GM06990 (cell line): ENCODE measurements around the gene PLAC8.
"Not testable (repeated sequence)": the region's sequence is repeated elsewhere in the genome, so short reads cannot be mapped to it uniquely, and the experiment has no call there.

ENCODE experiments used
- DNase-seq: peaks from one replicate; pipeline ENCODE4 v3.0.0-alpha.2; 2011; ENCODE audit not compliant: insufficient read length; ENCODE audit errors: extremely low read depth
- H3K27me3 ChIP-seq: replicated peaks from 2 replicates; pipeline ENCODE4 v1.6.0; 2011; ENCODE audit warnings: low read length; ENCODE audit not compliant: control insufficient read depth, insufficient read depth
- H3K36me3 ChIP-seq: 2 replicates; pipeline ENCODE4 v1.5.1; 2011; ENCODE audit warnings: low read length; ENCODE audit not compliant: control insufficient read depth, insufficient read depth
- H3K4me3 ChIP-seq: replicated peaks from 2 replicates; pipeline ENCODE4 v1.5.1; 2011; ENCODE audit warnings: low read depth, mild to moderate bottlenecking, control low read depth, low read length
- CTCF ChIP-seq: IDR thresholded peaks from 2 replicates; pipeline ENCODE4 v1.5.1; 2011; ENCODE audit warnings: low read length, control low read depth, mild to moderate bottlenecking, inconsistent platforms; ENCODE audit not compliant: insufficient read depth, poor library complexity, severe bottlenecking

The PLAC8 gene

GRCh38 chr4:83093060-83093640, 21.4 kb downstream of the PLAC8 start:
- H3K36me3 ChIP-seq: peaks cover 13% of the 10 kb centered on the region
- DNase-seq: no peak
- no peak for TF ChIP-seq CTCF
- H3K4me3 ChIP-seq: no peak overlapping the region
- H3K27me3 ChIP-seq: no peaks in the 10 kb centered on the region

DNA sequence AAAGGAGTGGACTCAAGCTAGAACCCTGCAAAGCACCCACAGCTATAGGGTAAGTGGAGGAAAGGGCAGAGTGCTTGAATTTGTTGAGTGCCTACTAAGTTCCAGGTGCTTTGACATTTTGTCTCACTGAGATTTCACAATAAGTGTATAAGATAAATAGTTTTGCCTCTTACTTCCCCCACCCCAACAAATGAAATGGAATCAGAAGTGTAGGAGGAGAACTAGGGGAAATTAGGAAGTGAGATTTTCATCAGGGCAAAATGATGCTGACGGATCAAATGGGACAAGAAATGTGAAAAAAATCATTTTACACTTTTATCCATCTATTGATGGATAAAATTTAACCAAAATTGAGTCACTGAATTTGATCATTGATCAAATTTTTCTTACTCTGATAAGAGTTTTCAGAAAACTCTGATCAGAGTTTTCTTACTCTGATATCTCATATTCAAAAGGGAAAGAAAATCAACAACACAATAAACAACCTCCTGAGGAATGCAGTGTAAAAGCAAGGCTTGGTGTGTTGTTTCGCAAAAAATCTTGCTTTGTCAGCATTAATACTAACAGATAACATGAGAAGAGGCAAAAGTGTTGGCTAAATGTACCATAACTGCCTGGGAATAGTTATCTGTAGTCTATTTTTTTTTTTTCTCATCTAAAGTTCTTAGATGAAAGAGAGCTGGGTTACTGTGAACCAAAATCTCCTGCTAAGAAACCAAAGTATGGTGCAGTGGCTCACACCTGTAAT, 24.9 kb downstream of the PLAC8 start:
- DNase-seq: no peak
- TF ChIP-seq CTCF: no peak
- no peak overlapping the region for H3K4me3 ChIP-seq
- H3K36me3 ChIP-seq: peaks cover 8% of the 10 kb centered on the region
- H3K27me3 ChIP-seq: no peaks in the 10 kb centered on the region

- H3K4me3 ChIP-seq, H3K36me3 ChIP-seq, DNase-seq, H3K27me3 ChIP-seq: not testable (repeated sequence)
These were observed 29.6 kb downstream of the PLAC8 start for GRCh38 chr4:83084956-83085355.

- Histone ChIP-seq H3K36me3 (peaks cover 2% of the 10 kb centered on the region), H3K4me3 (no peak overlapping the region), H3K27me3 (no peaks in the 10 kb centered on the region)
- DNase-seq: peak; percentile 36
- TF ChIP-seq CTCF: no peak
These were observed 30.5 kb downstream of the PLAC8 start for GRCh38 chr4:83083925-83084475.

DNA sequence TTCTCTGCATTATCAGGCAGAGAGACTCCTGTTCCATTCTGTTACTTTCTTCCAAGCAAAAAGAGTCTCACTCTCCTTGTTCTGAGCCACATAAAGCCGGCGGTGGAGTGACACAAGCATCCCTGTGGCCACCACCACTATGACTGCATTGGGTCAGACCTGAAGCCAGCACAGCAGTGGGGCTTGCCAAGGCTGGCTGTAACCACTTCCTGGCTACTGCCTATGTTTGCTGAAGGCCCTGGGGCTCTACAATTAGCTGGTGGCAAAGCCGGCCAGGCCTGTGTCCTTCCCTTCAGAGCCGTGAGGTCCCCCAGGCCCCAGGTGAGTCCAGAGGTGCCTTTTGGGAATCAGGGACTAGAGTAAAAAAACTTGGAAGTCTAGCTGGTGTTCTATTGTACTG, 31.8 kb downstream of the PLAC8 start:
- Histone ChIP-seq H3K4me3 (no peak overlapping the region), H3K27me3 (no peaks in the 10 kb centered on the region), H3K36me3 (no peaks in the 10 kb centered on the region)
- no peak for TF ChIP-seq CTCF
- peak; percentile 33 for DNase-seq

DNA sequence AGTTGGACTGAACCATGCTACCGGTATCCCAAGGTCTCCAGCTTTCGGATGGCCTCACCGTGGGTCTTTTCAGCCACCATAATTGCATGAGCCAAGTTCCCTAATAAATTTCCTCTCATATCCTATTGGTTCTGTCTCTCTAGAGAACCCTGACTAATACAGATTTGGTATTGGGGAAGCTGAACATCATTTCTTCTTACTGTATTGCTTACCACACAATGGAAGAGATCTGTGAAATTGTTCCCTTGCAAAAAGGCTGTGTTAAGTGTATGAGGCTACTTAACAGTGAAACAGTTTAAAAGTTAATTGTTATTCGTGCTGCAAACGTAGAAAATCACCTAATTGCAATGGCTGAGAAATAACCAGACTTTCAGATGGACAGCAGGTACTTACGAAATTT, 34.0 kb downstream of the PLAC8 start:
- no peak for DNase-seq
- no peak for TF ChIP-seq CTCF
- peaks cover 2% of the 10 kb centered on the region for H3K36me3 ChIP-seq
- H3K4me3 ChIP-seq: no peak overlapping the region
- H3K27me3 ChIP-seq: no peaks in the 10 kb centered on the region
